HG02852 (cell line): ENCODE data around the gene IL32.

ENCODE experiments used
- ATAC-seq: cut with Tn5 transposase; IDR thresholded peaks from one replicate; pipeline ENCODE4 v1.9.1; 2021; ENCODE audit warnings: mild to moderate bottlenecking, moderate library complexity; ENCODE audit not compliant: unreplicated experiment

Gene IL32

GRCh38 chr16:3088925-3089716 is 23.7 kb downstream of the IL32 start:
- no peak for ATAC-seq

- ATAC-seq = no peak
Measured at GRCh38 chr16:3089717-3090592, 24.5 kb downstream of the IL32 start.

GRCh38 chr16:3091551-3091950 is 26.1 kb downstream of the IL32 start:
- no peak for ATAC-seq

GRCh38 chr16:3092501-3092941 is 27.1 kb downstream of the IL32 start:
- ATAC-seq = no peak

GRCh38 chr16:3094289-3095027 is 29.0 kb downstream of the IL32 start:
- no peak for ATAC-seq

- peak; percentile 69 for ATAC-seq
Measured at GRCh38 chr16:3095869-3096268, 30.4 kb downstream of the IL32 start.

GRCh38 chr16:3096362-3096761 is 30.9 kb downstream of the IL32 start:
- ATAC-seq = no peak

GRCh38 chr16:3097266-3097665 is 31.8 kb downstream of the IL32 start:
- ATAC-seq = no peak

GRCh38 chr16:3098459-3099394 is 33.3 kb downstream of the IL32 start, which contains the start of gene ZSCAN10:
Gene ZSCAN10, minus strand, starts transcription at chr16:3099294. Its CDS starts 6,357 bp downstream, at chr16:3092937.
- no peak for ATAC-seq

GRCh38 chr16:3099395-3099731 is 33.9 kb downstream of the IL32 start:
- ATAC-seq = no peak

- peak; percentile 63 for ATAC-seq
Measured at GRCh38 chr16:3099732-3100499, 34.5 kb downstream of the IL32 start.

GRCh38 chr16:3101018-3101840 is 35.8 kb downstream of the IL32 start:
- ATAC-seq = no peak

- ATAC-seq = no peak
Measured at GRCh38 chr16:3101841-3102470, 36.5 kb downstream of the IL32 start.

- peak; percentile 75 for ATAC-seq
Measured at GRCh38 chr16:3106205-3106928, 40.9 kb downstream of the IL32 start.

- no peak for ATAC-seq
Measured at GRCh38 chr16:3112058-3112880, 46.8 kb downstream of the IL32 start, which contains the start of gene ZNF205. Gene ZNF205, plus strand, starts transcription at chr16:3112586. Its CDS starts 845 bp downstream, at chr16:3113431.

- ATAC-seq = no peak
Measured at GRCh38 chr16:3112881-3113574, 47.6 kb downstream of the IL32 start.
